GM12801 (cell line): ENCODE results near the gene TBC1D9.

Experiments used
- CTCF ChIP-seq: IDR thresholded peaks from one replicate; pipeline ENCODE4 v1.5.1; 2011; ENCODE audit warnings: control low read depth; ENCODE audit not compliant: insufficient read length; ENCODE audit errors: extremely low read depth

TBC1D9 gene

DNA sequence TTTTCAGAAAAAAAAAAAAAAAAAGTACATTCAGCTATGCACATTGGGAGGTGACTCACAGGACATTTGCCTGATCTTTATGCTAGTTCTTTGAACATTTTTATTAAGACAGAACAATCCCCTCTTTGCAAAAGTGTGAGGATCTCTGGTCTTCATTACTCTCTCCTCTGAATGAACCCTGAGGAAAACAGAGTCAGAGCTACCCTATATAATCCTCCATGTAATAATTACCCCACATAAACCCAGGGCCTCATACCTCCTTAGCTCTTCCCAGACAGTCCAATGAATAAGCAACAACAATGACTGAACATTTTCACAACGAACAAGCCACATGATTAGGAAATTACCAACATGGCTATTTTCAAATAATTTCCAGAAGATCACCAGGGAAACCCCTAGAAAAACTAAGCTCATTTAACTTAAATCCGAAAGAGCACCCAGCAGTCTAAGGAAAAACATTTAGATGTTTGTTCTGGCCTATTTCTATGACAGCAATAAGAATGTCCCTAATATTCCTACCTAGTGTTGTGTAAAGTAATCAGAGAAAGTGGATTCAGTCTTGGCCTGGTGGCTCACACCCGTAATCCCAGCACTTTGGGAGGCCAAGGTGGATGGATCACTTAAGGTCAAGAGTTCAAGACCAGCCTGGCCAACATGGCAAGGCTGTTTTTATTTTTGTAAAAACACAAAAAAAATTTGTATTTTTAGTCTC lies 37.8 kb downstream of the TBC1D9 start:
- no peak for TF ChIP-seq CTCF

- no peak for TF ChIP-seq CTCF
These were observed 38.9 kb downstream of the TBC1D9 start for GRCh38 chr4:140717313-140717712.

DNA sequence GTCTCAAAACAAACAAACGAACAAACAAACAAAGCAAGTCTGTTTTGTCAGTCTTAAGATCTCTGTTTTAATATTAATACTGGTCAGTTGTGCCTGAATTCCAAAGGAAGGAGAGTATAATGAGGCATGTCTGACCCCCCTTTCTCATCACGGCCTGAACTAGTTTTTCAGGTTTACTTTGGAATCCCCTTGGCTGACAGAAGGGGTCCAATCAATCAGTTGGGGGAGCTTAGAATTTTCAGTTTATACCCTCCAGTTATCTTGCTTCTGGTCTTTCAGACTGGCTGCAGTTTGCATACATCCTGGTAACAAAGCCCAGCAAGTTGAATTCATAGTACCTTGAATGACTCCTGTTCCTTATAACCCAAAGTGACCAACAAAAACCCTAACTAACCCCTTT lies 41.1 kb downstream of the TBC1D9 start:
- no peak for TF ChIP-seq CTCF

GRCh38 chr4:140711910-140712309 lies 44.3 kb downstream of the TBC1D9 start:
- TF ChIP-seq CTCF, result no peak

GRCh38 chr4:140710908-140711622 lies 45.1 kb downstream of the TBC1D9 start:
- no peak for TF ChIP-seq CTCF

GRCh38 chr4:140707325-140707724 lies 48.9 kb downstream of the TBC1D9 start:
- TF ChIP-seq CTCF, result no peak

DNA sequence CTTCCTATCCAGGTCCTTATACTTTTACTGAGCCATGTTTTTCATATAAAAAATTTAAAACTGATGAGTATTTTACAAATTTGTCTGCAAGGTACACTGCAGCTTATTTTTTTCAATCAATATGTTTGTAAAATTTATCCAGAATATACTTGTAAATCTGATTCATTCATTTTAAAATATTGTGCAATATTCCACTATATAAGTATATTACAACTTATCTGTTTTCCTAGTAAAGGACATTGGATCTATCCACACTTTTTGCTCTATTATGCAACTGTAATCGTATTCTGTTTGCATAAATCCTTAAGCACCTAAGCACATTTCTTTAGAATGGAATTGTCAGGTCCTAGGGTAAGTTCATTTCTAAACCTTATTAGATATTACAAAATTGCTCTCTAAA lies 49.5 kb downstream of the TBC1D9 start:
- TF ChIP-seq CTCF, result no peak
